HFFc6 (cell line): ENCODE measurements around the gene FYN. TPM values are rescaled to one million over a fixed set of nuclear protein-coding genes. Genes with fewer than 3 reads are reported as not detected.

Experiments
- DNase-seq: peaks from one replicate; pipeline ENCODE4 v3.0.0-alpha.2; 2018
- H3K27ac Mint-ChIP-seq: 2 replicates; pipeline ENCODE4 v1.8.0; 2020; ENCODE audit warnings: mild to moderate bottlenecking, mixed read lengths
- H3K27me3 Mint-ChIP-seq: 2 replicates; pipeline ENCODE4 v1.8.0; 2021; ENCODE audit warnings: mild to moderate bottlenecking, moderate library complexity, mixed read lengths; ENCODE audit not compliant: insufficient read depth
- H3K36me3 Mint-ChIP-seq: 2 replicates; pipeline ENCODE4 v1.8.0; 2021; ENCODE audit warnings: low read depth, mixed read lengths
- H3K4me1 Mint-ChIP-seq: 2 replicates; pipeline ENCODE4 v1.8.0; 2020; ENCODE audit warnings: low read depth, mixed read lengths
- H3K4me3 Mint-ChIP-seq: 2 replicates; pipeline ENCODE4 v1.8.0; 2020; ENCODE audit warnings: mild to moderate bottlenecking, moderate library complexity, mixed read lengths
- H3K9me3 Mint-ChIP-seq: 2 replicates; pipeline ENCODE4 v1.8.0; 2020; ENCODE audit warnings: mild to moderate bottlenecking, mixed read lengths
- total RNA-seq, 6 experiments: library from RNA; stranded (reverse); fragmentation: NEBNext Ultra II Directional; extraction: Animal tissue kit (Norgen Biotek cat#: 25700); gene quantifications; 2 replicates in 1 of 6; 3 replicates in 5 of 6; pipeline ENCODE4 v1.2.3, GENCODE V29; 2021
- TF ChIP-seq, protein P1 (sequence below): fragments of 200-600 bp; sonication (generic); IDR thresholded peaks from 2 replicates; pipeline ENCODE4 v1.5.0; 2021; ENCODE audit warnings: antibody characterized with exemption, mild to moderate bottlenecking

The FYN gene
- total RNA-seq, 6 experiments from 2014 or later = 41.5 to 59.9 (median 49.7) TPM

- no peaks in the 10 kb centered on the region for H3K9me3 Mint-ChIP-seq
Measured at GRCh38 chr6:111779031-111779430, 94.2 kb downstream of the FYN start.

GRCh38 chr6:111777357-111777756, 95.9 kb downstream of the FYN start:
- Mint-ChIP-seq H3K36me3 (no peaks in the 10 kb centered on the region), H3K27ac (no peak overlapping the region), H3K9me3 (no peaks in the 10 kb centered on the region), H3K27me3 (no peaks in the 10 kb centered on the region; the same call in 1 of the 2 replicates), H3K4me1 (peaks cover 38% of the 10 kb centered on the region), H3K4me3 (no peak overlapping the region)
- DNase-seq = no peak
- TF ChIP-seq, protein P1, sequence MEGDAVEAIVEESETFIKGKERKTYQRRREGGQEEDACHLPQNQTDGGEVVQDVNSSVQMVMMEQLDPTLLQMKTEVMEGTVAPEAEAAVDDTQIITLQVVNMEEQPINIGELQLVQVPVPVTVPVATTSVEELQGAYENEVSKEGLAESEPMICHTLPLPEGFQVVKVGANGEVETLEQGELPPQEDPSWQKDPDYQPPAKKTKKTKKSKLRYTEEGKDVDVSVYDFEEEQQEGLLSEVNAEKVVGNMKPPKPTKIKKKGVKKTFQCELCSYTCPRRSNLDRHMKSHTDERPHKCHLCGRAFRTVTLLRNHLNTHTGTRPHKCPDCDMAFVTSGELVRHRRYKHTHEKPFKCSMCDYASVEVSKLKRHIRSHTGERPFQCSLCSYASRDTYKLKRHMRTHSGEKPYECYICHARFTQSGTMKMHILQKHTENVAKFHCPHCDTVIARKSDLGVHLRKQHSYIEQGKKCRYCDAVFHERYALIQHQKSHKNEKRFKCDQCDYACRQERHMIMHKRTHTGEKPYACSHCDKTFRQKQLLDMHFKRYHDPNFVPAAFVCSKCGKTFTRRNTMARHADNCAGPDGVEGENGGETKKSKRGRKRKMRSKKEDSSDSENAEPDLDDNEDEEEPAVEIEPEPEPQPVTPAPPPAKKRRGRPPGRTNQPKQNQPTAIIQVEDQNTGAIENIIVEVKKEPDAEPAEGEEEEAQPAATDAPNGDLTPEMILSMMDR = no peak

More at GRCh38 chr6:111779031-111779430, 94.2 kb downstream of the FYN start:
- no peak for DNase-seq
- no peak overlapping the region for H3K27ac Mint-ChIP-seq
- H3K4me1 Mint-ChIP-seq = peaks cover 40% of the 10 kb centered on the region
- H3K27me3 Mint-ChIP-seq = no peaks in the 10 kb centered on the region; the same call in none of the 2 replicates
- TF ChIP-seq, protein P1 = no peak
- no peak overlapping the region for H3K4me3 Mint-ChIP-seq
- 0 out of 2 replicates have a peak, but pooled peaks cover 5% of the 10 kb centered on the region for H3K36me3 Mint-ChIP-seq

DNA sequence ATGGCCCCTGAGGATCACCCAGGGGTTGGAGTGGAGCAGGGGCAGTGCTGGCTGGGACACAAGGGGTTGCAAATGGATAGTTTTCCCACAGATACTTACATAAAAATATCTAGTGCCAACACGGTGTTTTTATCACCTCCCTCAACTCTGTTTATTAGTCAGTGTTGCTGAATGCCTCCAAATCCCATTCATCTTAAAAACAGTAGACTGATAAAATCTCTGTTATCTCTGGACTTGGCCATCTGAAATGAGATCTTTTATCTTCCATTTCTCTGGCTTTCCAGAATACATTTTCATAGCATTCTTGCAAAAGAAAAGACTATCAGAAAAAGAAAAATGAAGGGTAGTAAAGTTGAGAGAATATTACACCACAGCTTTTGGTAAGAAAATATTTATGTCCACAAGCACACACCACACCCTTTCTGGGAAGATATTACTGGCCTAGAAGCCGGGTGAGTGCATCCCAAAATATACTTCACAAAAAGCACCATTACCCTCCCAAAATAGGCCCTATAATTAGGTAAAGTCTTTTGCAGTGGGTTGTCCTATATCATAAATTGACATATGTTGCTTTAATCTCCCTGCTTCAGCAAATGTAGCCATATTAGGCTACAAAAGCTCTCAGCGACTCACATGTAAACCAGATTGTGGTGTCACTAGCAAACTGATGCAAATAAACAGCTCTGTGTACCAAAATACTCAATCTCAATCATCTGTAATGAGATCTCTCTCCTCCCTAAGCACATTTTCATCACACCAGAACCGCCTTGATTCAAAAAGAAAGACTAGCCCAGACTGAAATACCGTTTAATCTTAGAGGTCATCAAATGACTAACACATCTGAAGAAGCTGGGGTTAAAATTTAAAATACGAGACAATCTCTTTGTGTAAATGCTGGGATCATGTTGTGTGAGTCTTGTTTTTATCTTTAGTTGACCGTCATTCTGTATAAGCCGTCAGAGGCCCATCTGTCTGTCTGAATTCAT, 96.7 kb downstream of the FYN start:
- H3K27ac Mint-ChIP-seq = no peak overlapping the region
- TF ChIP-seq, protein P1 = no peak
- H3K27me3 Mint-ChIP-seq = no peaks in the 10 kb centered on the region; the same call in 1 of the 2 replicates
- H3K4me3 Mint-ChIP-seq = no peak overlapping the region
- no peak for DNase-seq
- peaks cover 38% of the 10 kb centered on the region for H3K4me1 Mint-ChIP-seq
- H3K36me3 Mint-ChIP-seq = no peaks in the 10 kb centered on the region
- no peaks in the 10 kb centered on the region for H3K9me3 Mint-ChIP-seq

DNA sequence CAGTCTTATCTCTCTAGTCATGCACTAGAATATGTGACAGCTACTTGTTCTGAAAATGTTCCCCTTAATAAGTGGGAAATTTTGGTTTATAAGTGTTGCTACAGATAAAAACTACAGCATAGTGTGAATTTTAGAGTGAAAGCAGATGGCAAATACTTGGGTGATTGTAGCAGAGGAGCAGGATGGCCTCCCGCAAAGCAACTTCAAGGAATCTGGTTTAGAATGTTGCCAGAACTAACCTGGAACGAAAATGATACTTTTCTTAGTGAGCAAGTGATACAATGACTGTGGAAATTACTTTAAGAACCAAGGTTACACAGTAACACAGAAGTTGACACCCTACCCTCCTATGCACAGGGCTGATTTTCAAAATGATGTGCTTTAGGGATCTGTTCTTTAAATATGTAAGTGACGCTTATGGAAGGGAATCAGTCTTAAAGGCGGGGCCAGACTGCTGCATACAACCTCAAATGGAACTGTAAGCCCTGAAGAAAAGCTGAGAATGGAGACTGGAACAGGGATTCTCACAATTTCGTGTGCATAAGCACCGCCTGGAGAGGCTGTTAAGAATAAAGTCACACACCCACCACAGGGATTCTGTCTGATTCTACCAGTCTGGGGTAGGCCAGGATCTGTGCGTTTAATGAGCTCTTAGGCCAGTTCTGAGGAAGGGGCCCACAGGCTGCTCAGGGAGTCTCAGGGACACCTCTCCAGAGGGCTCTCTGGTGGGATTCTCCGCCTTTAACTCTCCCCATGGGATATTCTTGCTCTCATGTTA, 97.9 kb downstream of the FYN start:
- Mint-ChIP-seq H3K4me3 (no peak overlapping the region), H3K27ac (no peak overlapping the region), H3K36me3 (peaks cover 8% of the 10 kb centered on the region), H3K4me1 (peaks cover 26% of the 10 kb centered on the region), H3K27me3 (no peaks in the 10 kb centered on the region; the same call in none of the 2 replicates), H3K9me3 (no peaks in the 10 kb centered on the region)
- DNase-seq = no peak
- TF ChIP-seq, protein P1 = no peak

DNA sequence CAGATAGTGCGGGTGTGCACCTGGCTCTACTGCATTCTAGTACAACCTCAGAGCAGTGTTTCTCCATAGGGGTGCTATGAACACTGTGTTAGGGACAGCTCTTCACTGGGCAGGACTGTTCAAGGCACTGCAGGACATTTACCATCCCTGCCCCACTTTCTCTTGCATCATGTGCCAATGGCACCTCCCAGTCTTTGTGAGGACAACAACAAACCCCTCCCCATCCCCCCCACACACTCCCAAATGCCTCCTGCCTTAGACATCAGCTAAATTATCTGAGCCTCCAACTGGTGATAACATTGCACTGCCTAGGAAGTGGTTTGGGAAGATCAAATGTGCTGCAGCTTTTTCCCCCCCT, 98.9 kb downstream of the FYN start:
- Mint-ChIP-seq H3K27me3 (no peaks in the 10 kb centered on the region; the same call in none of the 2 replicates), H3K36me3 (peaks cover 10% of the 10 kb centered on the region), H3K4me1 (peaks cover 27% of the 10 kb centered on the region), H3K9me3 (no peaks in the 10 kb centered on the region), H3K4me3 (no peak overlapping the region), H3K27ac (no peak overlapping the region)
- TF ChIP-seq, protein P1 = no peak
- no peak for DNase-seq
